ENCODE results near the gene TET3. TPM values are rescaled to one million over a fixed set of nuclear protein-coding genes. Genes with fewer than 3 reads are reported as not detected.

TET3 gene
- total RNA-seq, 6 experiments from 2014 or later, result 3.2 to 3.7 (median 3.4) TPM

DNA sequence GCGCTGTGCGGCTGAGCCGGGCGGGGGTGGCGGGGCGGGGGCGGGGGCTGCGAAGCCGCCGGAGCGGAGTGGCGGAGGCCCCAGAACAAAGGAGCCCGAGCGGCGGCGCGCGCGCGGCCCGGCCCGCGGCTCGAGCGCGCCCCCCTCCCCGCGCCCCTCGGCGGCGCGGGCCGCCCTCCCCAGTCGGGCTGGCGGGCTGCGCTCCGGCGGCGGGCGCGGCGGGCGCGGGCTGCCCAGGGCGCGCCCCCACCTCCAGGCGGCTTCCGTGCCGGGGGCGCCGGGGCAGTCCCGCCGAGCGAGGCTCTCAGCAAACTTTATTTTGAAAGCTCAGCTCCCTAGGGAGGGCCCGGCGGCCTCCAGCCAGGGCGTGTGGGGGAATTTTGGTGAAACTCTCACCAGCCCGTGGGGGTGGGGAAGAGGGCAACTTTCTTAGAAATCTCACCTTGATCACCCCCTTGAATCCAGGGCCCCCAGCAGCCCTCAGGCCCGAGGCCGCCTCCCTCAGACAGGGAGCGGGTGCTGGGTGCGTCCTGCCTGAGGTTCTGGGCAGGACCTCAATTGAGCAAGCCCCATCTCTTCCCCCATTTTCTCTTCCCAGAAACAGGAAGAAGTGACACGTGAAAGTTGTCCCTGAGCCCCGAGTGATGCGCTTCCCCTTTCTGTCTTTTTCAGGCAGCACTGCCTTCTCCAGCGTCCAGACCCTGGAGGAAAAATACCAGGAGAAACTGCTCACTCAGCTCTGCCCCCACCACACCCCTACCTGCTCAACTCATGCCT, 786 bp downstream of the TET3 start:
- H3K9me3 Mint-ChIP-seq, result no peaks in the 10 kb centered on the region
- H3K4me3 Mint-ChIP-seq, result peak overlapping the region; percentile 85
- TF ChIP-seq, protein P1, sequence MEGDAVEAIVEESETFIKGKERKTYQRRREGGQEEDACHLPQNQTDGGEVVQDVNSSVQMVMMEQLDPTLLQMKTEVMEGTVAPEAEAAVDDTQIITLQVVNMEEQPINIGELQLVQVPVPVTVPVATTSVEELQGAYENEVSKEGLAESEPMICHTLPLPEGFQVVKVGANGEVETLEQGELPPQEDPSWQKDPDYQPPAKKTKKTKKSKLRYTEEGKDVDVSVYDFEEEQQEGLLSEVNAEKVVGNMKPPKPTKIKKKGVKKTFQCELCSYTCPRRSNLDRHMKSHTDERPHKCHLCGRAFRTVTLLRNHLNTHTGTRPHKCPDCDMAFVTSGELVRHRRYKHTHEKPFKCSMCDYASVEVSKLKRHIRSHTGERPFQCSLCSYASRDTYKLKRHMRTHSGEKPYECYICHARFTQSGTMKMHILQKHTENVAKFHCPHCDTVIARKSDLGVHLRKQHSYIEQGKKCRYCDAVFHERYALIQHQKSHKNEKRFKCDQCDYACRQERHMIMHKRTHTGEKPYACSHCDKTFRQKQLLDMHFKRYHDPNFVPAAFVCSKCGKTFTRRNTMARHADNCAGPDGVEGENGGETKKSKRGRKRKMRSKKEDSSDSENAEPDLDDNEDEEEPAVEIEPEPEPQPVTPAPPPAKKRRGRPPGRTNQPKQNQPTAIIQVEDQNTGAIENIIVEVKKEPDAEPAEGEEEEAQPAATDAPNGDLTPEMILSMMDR (IDR thresholded peaks at IDR 0.05), result no peak
- H3K4me1 Mint-ChIP-seq (ENCODE audit: low read depth), result peaks cover 59% of the 10 kb centered on the region
- H3K36me3 Mint-ChIP-seq (ENCODE audit: low read depth), result peaks cover 30% of the 10 kb centered on the region
- peaks cover 4% of the 10 kb centered on the region; the same call in 1 of the 2 replicates for H3K27me3 Mint-ChIP-seq (ENCODE audit: insufficient read depth)
- peak overlapping the region; percentile 67 for H3K27ac Mint-ChIP-seq
- no peak for DNase-seq

DNA sequence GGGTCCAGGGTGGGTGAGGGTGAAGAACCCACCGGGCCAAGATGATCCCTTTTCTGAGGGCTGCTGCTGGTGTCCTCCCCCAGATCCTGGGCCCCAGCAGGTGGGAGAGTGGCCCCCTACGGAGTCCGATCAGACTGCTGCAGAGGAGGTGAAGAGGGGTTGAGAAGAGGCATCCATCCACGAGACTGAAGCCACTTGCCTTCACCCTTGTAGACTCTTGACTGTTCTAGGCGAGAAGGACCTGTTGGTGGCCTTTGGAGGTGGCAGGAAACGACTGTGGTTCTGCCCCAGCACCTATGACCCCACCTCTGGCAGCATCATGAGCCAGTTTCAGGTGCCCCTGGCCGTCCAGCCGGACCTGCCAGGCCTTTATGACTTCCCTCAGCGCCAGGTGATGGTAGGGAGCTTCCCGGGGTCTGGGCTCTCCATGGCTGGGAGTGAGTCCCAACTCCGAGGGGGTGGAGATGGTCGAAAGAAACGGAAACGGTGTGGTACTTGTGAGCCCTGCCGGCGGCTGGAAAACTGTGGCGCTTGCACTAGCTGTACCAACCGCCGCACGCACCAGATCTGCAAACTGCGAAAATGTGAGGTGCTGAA, 1.5 kb downstream of the TET3 start:
- H3K9me3 Mint-ChIP-seq, result no peaks in the 10 kb centered on the region
- peaks cover 4% of the 10 kb centered on the region; the same call in 1 of the 2 replicates for H3K27me3 Mint-ChIP-seq (ENCODE audit: insufficient read depth)
- peak overlapping the region; percentile 85 for H3K4me3 Mint-ChIP-seq
- H3K36me3 Mint-ChIP-seq (ENCODE audit: low read depth), result peaks cover 34% of the 10 kb centered on the region
- TF ChIP-seq, protein P1 (IDR thresholded peaks at IDR 0.05), result no peak
- peak overlapping the region; percentile 67 for H3K27ac Mint-ChIP-seq
- H3K4me1 Mint-ChIP-seq (ENCODE audit: low read depth), result peaks cover 52% of the 10 kb centered on the region
- no peak for DNase-seq

DNA sequence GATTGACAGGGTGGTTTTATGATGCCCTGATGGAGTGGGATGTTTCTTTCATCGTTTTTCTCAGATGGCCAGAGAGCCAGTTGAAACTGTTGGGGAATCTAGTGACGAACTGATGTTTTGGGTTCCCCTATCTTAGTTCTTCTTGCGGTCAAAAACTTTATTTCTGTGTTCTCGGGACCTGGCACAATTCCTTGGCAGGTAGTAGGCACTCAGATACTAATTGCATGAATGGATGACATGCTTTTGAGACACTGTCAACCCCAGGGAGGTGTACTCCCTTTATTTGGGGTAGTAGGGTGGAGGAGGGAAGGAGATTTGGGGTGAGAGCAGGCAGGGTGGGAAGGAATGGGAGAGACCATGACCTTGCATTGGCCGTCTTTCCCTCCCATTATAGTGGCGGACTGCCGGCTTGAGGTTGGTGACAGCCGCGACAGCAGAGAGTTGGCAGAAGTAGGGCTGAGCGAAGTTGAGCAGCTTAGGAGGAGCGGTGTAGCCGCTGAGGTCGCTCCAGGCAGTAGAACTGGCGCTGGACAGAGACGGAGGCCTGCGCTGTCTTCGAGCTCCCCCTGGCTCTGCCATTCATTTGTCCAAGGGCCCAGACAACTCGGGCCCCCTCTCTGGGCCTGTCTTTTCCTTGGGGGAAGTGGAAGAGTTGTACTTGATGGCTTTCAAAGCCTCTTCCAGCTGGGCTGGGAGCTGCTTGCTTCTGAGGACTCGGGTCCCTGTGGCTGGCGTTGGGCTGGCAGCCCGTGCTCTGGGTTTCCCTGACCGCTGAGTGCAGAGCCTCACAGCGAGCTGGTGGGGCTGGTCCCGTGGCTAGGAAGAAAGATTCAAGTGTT, 2.6 kb downstream of the TET3 start:
- TF ChIP-seq, protein P1 (IDR thresholded peaks at IDR 0.05), result no peak; the same call in 1 of the 2 replicates
- Mint-ChIP-seq H3K4me3 (peak overlapping the region; percentile 85), H3K4me1 (ENCODE audit: low read depth) (peaks cover 40% of the 10 kb centered on the region), H3K9me3 (no peaks in the 10 kb centered on the region), H3K36me3 (ENCODE audit: low read depth) (peaks cover 34% of the 10 kb centered on the region), H3K27me3 (ENCODE audit: insufficient read depth) (peaks cover 4% of the 10 kb centered on the region; the same call in 1 of the 2 replicates), H3K27ac (no peak overlapping the region)
- DNase-seq, result no peak

DNA sequence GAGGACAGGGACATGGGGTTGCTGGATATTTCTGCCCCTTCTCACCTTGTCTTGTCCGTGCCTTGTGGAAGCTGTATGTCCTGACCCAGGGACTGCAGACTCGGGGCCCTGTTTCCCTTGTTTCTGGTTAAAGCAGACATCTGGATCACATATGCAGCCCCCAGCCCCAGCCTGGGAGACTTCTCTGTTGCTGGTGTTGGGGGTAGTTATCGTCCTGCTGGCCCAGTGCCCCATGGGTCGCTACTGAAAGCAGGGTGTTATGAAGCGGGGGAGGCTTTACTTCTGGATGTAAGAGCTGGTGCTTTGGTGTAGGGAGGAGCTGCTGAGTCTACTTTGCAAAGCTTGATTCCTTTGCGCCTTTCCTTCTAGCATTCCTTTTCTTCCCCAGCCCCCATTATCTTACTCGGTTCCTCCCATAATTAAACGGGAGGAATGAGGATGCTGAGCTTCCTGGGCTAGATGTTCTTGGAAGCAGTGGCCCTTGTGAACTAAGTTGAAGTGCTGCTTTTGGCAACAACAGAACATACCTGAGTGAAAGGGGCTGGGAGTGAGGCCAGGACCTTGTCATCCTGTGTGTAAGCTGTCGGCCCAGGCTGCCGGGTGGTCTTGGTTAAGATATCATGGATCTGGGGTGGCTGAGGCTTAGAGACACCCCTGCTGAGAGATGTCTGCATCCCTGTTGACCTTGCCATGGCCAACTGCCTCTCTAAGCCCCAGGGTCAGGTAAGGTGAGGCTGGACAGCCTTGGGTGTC, 3.4 kb downstream of the TET3 start:
- Mint-ChIP-seq H3K27me3 (ENCODE audit: insufficient read depth) (peaks cover 4% of the 10 kb centered on the region; the same call in 1 of the 2 replicates), H3K4me1 (ENCODE audit: low read depth) (peaks cover 43% of the 10 kb centered on the region), H3K36me3 (ENCODE audit: low read depth) (peaks cover 34% of the 10 kb centered on the region), H3K4me3 (peak overlapping the region; percentile 9; the same call in 1 of the 2 replicates), H3K9me3 (no peaks in the 10 kb centered on the region), H3K27ac (no peak overlapping the region)
- TF ChIP-seq, protein P1 (IDR thresholded peaks at IDR 0.05), result no peak
- DNase-seq, result no peak

DNA sequence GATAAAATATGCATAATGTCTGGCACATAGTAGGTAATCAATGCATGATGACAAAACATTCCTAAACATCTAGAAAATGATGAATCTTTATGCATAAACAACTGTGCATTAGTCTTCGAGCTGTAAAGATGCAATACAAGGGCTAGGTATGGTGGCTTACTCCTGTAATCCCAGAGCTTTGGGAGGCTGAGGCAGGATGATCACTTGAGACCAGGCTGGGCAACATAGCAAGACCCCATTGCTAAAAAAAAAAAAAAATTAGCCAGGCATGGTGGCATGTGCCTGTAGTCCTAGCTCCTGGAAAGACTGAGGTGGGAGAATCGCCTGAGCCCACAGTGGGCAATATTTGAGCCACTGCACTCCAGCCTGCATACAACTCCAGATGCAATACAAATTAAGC, 5.3 kb downstream of the TET3 start:
- H3K36me3 Mint-ChIP-seq (ENCODE audit: low read depth), result peaks cover 34% of the 10 kb centered on the region
- H3K9me3 Mint-ChIP-seq, result no peaks in the 10 kb centered on the region
- TF ChIP-seq, protein P1 (IDR thresholded peaks at IDR 0.05), result no peak
- H3K4me3 Mint-ChIP-seq, result no peak overlapping the region
- H3K4me1 Mint-ChIP-seq (ENCODE audit: low read depth), result peaks cover 58% of the 10 kb centered on the region
- H3K27ac Mint-ChIP-seq, result no peak overlapping the region
- DNase-seq, result no peak
- peaks cover 4% of the 10 kb centered on the region; the same call in 1 of the 2 replicates for H3K27me3 Mint-ChIP-seq (ENCODE audit: insufficient read depth)
